Thyroid gland (tissue), 4 donors: Measurements from ENCODE around the gene UBL4B.

ENCODE experiments used
- POLR2A ChIP-seq, 2 donors: fragments of 450-650 bp; IDR thresholded peaks; one replicate each; pipeline ENCODE4 v1.6.1; 2017; ENCODE audit warnings: antibody characterized with exemption in 2 of 2, mild to moderate bottlenecking in 2 of 2, moderate library complexity in 1 of 2
- TF ChIP-seq, protein P1 (sequence below), 6 experiments: fragments of 200-600 bp in 3 of 6; fragments of 450-650 bp in 3 of 6; sonication (generic) in 3 of 6; IDR thresholded peaks; one replicate each; pipeline ENCODE4 v1.5.1; 2016 to 2019; ENCODE audit warnings: antibody characterized with exemption in 6 of 6, mild to moderate bottlenecking in 2 of 6, inconsistent platforms in 1 of 6, moderate library complexity in 1 of 6

DNA sequence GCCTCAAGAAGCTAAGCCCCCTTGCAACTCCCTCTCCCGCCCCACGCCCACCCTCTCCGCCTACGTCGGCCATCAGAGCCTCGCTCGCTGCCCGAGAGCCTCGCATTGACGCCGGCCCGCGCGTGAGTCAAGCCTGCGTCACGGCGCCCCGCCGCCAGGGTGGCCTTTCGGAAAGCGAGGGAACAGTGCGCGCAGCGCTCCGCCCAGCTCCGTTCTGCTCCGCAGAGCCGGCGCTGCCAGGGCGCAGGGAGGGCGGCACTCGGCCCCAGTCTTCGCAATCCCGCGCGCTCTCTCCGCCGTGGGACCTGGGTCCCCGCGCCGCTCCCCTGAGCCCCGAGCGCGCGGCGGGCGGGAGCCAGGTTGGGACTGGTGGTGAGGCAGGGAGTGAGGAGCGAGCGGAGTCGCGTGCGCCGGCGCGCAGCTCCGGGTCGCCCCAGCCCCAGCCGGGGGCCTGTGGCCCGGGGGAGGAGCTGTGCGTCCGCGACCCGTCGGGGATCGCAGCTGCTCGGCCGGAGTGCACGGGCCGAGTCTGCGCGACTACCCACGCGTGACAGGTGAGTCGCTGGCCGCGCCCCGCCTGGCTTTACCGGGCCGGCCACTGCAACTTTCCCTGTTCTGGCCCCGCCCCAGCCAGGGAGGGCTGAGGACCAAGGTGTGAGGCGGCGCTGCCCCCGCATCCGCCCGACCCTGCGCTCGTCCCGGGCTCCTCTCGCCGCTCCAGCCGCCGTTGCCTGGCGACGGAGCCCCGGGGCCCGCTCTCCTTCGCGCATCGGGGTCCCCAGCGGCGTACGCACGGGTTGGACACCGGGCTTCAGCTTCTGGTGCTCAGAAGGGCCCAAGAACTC lies 38.3 kb downstream of the UBL4B start, which contains the start of gene SLC6A17:
- TF ChIP-seq, protein P1, sequence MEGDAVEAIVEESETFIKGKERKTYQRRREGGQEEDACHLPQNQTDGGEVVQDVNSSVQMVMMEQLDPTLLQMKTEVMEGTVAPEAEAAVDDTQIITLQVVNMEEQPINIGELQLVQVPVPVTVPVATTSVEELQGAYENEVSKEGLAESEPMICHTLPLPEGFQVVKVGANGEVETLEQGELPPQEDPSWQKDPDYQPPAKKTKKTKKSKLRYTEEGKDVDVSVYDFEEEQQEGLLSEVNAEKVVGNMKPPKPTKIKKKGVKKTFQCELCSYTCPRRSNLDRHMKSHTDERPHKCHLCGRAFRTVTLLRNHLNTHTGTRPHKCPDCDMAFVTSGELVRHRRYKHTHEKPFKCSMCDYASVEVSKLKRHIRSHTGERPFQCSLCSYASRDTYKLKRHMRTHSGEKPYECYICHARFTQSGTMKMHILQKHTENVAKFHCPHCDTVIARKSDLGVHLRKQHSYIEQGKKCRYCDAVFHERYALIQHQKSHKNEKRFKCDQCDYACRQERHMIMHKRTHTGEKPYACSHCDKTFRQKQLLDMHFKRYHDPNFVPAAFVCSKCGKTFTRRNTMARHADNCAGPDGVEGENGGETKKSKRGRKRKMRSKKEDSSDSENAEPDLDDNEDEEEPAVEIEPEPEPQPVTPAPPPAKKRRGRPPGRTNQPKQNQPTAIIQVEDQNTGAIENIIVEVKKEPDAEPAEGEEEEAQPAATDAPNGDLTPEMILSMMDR (IDR thresholded peaks at IDR 0.05), result peak in 1 of 6 experiments; percentile 12
- TF ChIP-seq POLR2A (IDR thresholded peaks at IDR 0.05), result no peak
